KOPT-K1 (cell line): Measurements from ENCODE around the gene TOR1AIP1.

Experiments
- H3K27ac ChIP-seq: fragments of 200-600 bp; sonication (generic); 2 replicates; pipeline ENCODE4 v1.5.1; 2016; ENCODE audit warnings: antibody characterized with exemption, mild to moderate bottlenecking, low read depth, low read length; ENCODE audit not compliant: poor library complexity, severe bottlenecking
- H3K36me3 ChIP-seq: fragments of 200-600 bp; sonication (generic); 2 replicates; pipeline ENCODE4 v1.5.1; 2017; ENCODE audit warnings: antibody characterized with exemption, mild to moderate bottlenecking, low read length, moderate library complexity; ENCODE audit not compliant: insufficient read depth
- H3K9me3 ChIP-seq: fragments of 200-600 bp; sonication (generic); 2 replicates; pipeline ENCODE4 v1.5.1; 2017; ENCODE audit warnings: antibody characterized with exemption, low read length, mild to moderate bottlenecking; ENCODE audit not compliant: insufficient read depth, poor library complexity, severe bottlenecking

Gene TOR1AIP1

DNA sequence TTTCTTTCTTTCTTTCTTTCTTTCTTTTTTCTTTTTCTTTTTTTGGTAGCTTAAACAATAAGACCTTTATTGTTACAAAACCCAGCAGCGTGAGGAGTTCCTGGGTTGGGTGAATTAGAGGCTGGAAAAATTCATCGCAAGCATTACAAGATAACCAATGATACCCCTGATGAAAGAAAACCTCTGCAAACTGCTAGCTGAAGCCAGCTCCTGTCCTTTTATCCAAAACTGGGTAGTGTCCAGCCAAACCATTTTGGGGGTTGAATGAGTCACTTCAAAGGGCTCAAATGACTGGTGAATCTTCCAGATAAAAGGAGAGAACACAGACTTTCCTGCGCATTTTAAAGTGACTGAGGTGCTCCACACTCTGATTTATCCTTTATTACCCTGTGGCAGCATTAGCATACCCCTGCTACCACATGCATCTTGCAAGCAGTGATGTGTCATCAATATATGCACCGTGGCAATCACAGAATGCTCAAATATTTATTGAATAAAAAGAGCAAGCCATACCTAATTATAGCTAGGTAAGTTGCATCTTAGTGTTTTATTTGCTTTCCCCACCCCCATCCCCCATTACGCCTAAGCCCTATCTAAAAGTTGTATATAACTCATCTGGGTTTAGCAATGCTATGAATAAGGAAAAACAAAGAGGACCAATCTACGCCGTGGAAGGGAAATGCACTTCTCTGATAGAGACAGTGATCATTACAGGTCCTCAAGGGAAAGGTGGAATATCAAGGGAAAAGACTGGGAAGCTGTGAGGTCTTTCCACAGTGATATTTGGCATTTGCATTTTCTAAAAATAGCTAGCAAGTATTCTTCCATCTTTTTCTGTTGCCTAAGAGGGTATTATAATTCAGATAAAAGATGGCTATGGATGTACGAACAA lies 40.1 kb downstream of the TOR1AIP1 start:
- H3K9me3 ChIP-seq, result no peaks in the 10 kb centered on the region
- peaks cover 51% of the 10 kb centered on the region for H3K36me3 ChIP-seq
- H3K27ac ChIP-seq, result no peak overlapping the region

DNA sequence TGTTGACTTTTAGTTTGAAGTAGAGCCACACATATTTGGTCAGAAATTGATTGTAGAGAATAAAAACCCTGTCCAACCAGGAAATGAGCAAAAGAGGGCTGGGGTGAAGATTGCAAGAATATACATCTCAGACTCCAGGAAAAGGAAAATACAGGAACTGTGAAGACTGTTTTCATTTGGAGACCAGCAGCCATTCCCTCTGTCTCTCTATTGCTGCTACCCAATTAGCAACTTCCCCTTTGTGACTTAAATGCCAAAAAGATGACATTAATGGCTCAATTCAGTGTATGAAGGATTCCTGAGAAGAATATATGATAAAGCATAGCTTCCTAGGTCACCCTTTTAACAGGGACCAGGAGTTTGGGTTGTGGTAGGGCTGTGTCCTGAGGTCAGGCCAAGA lies 40.9 kb downstream of the TOR1AIP1 start:
- Histone ChIP-seq H3K9me3 (no peaks in the 10 kb centered on the region), H3K27ac (no peak overlapping the region), H3K36me3 (peaks cover 43% of the 10 kb centered on the region)

DNA sequence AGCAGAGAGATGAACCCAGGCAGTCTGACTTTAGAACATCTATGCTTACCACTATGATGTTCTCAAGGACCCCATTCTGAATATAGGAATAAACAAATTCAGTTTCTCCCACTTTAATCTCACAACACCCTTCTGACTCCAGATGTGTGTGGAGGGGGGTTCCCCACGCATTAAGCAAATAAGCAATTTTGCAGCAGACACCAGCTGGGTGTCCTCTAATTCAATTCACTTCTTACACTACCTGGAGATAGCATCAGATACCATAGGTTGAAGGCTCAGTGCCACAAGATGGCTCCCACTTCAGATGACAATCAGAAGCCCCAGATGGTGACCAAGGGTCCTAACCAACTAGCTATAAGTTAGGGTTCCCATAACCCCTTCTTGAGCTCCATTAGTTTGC lies 42.2 kb downstream of the TOR1AIP1 start:
- Histone ChIP-seq H3K9me3 (no peaks in the 10 kb centered on the region), H3K27ac (no peak overlapping the region), H3K36me3 (peaks cover 31% of the 10 kb centered on the region)

DNA sequence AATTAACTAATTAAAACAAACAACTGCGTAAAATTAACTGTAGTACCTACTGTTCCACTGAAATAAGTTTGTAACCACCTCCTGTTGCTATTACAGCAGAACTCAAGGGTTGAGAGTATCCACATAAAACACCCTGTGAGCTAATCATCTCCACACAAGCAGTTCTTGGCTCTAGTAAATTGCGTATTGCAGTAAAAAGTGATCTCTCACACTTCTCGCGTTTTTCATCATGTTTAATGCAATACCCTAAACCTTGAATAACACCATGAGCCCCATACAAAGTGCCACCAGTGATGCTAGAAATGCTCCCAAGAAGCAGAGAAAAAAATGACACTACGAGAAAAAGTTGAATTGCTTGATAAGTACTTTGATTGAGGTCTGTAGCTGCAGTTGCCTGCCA lies 43.2 kb downstream of the TOR1AIP1 start:
- H3K9me3 ChIP-seq, result no peaks in the 10 kb centered on the region
- peaks cover 22% of the 10 kb centered on the region; the same call in 1 of the 2 replicates for H3K36me3 ChIP-seq
- H3K27ac ChIP-seq, result no peak overlapping the region

DNA sequence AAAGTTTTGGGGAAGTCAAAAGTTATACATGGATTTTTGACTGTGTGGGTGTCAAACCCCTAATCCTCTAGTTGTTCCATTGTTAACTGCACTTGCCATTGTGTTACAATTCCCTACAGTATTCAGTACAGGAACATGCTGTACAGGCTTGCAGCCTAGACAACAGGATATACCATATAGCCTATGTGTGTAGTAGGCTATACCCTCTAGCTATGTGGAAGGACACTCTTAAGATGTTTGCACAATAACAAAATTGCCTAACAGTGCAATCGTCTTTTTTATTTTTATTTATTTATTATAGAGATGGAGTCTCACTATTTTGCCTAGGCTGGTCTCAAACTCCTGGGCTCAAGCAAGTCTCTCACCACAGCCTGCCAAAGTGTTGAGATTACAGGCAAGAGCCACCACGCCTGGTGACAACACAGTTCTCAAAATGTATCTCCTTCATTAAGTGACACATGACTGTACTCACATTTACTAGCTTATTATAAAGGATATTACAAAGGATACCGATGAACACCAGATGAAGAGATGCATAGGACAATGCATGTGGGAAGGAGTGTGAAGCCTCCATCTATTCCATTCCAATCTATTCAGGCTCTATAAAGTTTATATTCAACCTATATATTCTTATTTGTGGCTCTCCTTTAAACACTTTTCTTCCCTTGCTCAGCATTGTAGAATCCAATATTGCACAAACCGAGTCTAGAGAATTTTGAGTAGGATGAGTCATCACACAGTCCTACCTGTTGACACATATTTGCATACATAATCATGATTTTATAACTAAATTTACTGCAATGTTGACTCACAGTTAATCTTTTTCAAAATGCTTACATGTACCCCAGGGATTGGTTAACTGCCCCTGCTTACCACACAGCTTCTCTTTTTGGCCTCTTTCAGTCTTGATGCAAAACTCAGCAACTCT lies 44.1 kb downstream of the TOR1AIP1 start:
- no peaks in the 10 kb centered on the region for H3K9me3 ChIP-seq
- H3K27ac ChIP-seq, result no peak overlapping the region
- peaks cover 14% of the 10 kb centered on the region; the same call in 1 of the 2 replicates for H3K36me3 ChIP-seq

DNA sequence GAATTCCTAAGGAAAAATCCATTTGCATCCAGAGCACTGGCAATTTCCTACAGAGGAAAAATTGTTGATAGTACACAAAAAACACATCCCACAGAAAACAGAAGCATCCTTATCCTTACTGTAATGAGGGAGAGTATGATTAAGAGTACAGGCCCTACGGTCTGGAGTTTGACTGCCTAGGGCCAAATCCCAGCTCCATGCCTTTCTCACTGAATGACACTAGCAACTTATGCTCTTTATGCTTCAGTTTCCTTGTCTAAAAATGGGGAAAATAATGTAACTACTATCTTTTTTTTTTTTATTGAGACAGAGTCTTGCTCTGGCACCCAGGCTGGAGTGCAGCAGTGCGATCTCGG lies 44.7 kb downstream of the TOR1AIP1 start:
- H3K9me3 ChIP-seq, result no peaks in the 10 kb centered on the region
- H3K36me3 ChIP-seq, result peaks cover 7% of the 10 kb centered on the region; the same call in 1 of the 2 replicates
- H3K27ac ChIP-seq, result no peak overlapping the region

DNA sequence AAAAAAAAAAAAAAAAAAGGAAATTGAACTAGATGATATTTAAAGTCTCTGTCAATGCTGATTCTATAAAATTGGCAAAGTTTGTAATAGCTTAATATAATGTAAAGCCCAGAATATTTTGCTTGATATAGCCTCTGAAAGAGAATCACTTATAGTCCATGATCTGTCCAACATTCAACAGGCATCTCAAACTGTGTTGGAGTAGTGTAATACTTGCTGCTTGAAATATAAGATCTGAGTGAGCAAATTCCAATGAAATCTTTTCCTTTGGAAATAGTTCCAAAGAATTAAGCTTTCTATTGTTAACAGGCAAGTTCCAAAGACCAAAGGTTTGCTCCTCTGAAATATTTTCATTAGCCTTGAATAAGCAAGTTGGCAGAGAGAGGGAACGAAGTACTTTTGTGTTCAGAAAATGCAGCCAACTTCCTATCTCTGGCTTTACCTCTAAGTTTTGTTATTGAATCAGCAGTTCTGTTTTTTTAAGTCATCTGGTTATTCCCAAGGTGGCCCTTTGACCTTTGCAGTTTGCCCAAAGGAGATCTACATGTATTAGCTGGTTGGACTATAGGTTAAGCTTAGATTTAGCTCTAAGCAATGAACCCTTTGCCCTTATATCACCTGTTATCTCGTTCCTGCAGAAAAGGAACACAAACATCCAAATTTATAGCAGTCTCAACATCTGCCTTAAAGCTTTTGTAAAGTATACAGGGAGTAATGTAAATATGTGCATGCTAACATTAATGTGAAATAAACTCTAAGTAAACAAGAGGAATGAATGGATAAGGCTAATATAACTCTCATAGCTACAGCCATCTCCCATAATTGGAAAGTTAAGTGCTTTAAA lies 48.1 kb downstream of the TOR1AIP1 start:
- Histone ChIP-seq H3K36me3 (no peaks in the 10 kb centered on the region), H3K9me3 (no peaks in the 10 kb centered on the region), H3K27ac (no peak overlapping the region)

DNA sequence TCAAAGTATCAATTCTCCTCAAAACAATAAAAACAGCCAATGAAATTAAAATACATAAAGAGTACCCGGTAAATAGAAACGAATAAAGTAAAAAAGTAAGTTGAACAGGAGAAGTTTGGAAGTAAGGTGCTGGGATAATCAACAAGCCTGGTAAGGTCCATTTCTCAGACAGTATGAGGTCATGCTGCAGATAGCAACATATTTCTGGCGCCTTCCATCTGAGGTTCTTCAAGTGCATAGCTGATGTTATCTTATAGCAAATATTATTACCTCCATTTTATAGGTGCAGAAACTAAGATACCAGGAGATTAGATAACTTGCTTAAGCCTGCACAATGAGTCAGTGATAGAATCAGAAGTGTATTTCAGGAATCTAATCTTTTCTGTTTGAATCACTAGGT lies 48.8 kb downstream of the TOR1AIP1 start:
- no peaks in the 10 kb centered on the region for H3K9me3 ChIP-seq
- no peaks in the 10 kb centered on the region for H3K36me3 ChIP-seq
- no peak overlapping the region for H3K27ac ChIP-seq

DNA sequence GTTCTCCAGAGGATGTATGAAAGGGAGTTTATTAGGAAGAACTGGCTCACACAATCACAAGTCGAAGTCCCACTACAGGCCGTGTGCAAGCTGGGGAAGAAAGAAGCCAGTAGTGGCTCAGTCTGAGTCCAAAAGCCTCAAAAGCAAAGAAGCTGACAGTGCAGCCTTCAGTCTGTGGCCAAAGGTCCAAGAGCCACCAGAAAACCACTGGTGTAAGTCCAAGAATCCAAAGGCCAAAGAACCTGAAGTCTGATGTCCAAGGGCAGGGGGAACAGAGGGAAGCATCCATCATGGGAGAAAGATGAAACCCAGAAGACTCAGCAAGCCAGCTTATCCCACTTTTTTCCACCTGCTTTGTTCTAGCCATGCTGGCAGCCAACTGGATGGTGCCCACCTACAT lies 51.1 kb downstream of the TOR1AIP1 start:
- Histone ChIP-seq H3K9me3 (no peaks in the 10 kb centered on the region), H3K36me3 (no peaks in the 10 kb centered on the region), H3K27ac (no peak overlapping the region)

DNA sequence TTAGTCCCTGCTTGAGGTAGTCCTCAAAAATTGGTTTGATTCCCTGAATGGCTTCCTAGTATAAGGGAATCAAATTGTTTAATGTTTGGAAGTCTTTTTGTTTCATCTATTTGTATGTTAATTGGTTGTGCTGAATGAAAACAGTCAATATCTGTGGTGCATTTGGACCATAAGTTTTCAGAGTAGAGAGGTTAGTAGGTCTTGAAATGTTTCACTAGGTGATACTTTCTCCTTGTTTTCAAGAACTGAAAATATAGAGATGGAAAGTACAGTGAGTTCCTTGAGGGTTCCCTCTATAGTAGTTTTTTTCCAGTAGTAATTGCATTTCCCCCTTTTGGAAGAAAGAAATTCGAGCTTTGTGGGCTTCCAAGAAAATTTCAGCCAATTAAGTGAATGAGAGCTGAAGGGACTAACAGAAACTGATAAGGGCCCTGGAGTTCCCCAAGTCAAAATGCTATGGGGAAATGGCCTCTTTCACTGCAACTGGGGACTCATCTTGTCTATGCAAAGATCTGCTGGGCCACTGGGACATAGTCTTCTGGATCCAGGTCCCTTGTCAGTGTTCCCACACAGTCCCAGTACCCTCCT lies 53.9 kb downstream of the TOR1AIP1 start:
- Histone ChIP-seq H3K27ac (no peak overlapping the region), H3K9me3 (no peaks in the 10 kb centered on the region)

DNA sequence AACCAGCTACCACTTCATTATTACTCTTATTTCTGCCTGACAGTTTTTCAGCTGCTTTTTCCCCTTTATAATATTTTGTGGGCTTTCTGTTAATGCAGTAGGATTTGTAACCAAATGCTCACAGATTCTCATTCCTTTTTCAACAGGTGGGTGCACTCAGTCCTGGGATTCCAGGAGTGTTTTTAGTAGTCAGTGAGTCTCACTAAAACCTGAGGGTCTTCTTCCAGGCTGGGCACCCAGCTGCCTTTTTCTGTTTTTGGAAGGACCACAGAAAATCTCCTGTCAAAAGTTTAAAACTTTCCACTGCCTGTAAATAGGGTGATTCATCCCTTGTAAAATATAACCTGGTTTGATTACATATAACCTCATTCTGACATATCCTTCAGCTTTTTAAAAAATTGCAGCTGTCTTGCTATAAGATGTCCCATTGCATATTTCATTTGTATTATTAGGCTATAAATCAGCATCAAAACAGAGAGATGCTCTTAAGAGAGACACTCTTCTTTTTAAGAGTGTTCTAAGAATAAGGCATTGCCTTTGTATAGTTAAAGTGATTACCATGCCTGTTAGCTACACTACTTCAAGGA lies 55.7 kb downstream of the TOR1AIP1 start:
- Histone ChIP-seq H3K9me3 (no peaks in the 10 kb centered on the region), H3K36me3 (no peaks in the 10 kb centered on the region), H3K27ac (no peak overlapping the region)

More for the DNA sequence above, 53.9 kb downstream of the TOR1AIP1 start:
- H3K36me3 ChIP-seq, result no peaks in the 10 kb centered on the region

DNA sequence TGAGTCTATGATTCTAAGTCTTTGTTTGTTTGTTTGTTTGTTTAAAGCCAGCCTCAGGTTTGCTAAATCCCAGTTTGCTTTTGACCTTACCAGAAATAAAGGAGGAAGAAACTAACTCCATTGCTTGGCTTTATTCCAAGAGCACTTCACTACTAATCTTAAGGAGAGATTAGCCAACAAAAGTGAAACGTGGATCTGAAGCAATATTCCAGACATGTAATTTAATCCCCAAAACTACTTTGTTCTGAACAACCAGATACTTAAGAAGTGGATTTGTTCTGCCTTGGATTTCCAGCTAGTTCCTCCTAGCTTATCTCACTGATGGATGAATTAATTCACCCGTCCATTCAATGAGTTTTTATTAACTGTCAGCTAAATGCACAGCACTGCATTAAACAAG lies 56.7 kb downstream of the TOR1AIP1 start:
- no peak overlapping the region for H3K27ac ChIP-seq
- H3K9me3 ChIP-seq, result no peaks in the 10 kb centered on the region
- H3K36me3 ChIP-seq, result no peaks in the 10 kb centered on the region

DNA sequence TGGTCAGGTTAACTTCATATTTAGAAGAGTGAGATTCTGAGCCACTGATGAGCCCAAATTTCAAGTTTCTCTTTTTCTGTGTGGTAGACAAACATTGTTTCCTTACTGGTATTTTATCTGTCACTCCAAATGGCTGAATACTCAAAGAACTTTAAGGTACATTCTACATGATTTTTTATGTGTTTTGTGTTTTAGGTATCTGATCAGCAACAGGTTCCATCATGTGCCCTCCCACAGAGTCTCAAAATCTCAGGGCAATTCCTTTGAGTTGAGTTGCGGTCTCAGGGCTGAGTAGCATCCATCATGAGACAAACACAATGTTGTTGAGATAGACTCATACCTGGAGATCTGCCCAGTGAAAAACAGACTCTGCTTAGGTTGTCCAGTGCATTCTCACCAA lies 57.9 kb downstream of the TOR1AIP1 start:
- Histone ChIP-seq H3K27ac (no peak overlapping the region), H3K9me3 (no peaks in the 10 kb centered on the region), H3K36me3 (no peaks in the 10 kb centered on the region)

DNA sequence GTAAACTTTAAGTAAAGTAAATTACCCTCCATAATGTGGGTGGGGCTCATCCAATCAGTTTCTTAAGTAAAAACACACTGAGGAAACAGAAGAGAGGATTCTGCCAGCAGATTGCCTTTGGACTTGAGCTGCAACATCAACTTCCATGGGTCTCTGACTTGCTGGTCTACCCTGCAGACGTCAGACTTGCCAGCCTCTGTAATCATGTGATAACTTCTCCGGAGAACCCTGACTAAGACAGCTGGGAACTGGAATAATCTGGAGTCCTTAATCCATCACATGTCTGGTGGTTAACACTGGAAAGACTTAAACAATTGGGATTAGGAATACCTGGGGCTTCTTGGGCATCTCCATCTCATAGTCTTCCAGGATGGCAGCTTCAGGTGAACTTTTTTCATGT lies 59.4 kb downstream of the TOR1AIP1 start:
- Histone ChIP-seq H3K9me3 (no peaks in the 10 kb centered on the region), H3K27ac (no peak overlapping the region), H3K36me3 (no peaks in the 10 kb centered on the region)
